HepG2 (cell line): ENCODE measurements around the gene SH2B2. TPM values are rescaled to one million over a fixed set of nuclear protein-coding genes. Genes with fewer than 3 reads are reported as not detected.

Experiments
- DRAP1 ChIP-seq: IDR thresholded peaks from 2 replicates; pipeline ENCODE4 v1.6.1; 2016; ENCODE audit warnings: missing genetic modification reagents, missing compliant biosample characterization
- MED8 ChIP-seq: sonication (generic); formaldehyde crosslinking; IDR thresholded peaks from 2 replicates; pipeline ENCODE4 v1.8.1; 2023; ENCODE audit warnings: mild to moderate bottlenecking, missing genetic modification reagents; ENCODE audit not compliant: insufficient replicate concordance
- MIER2 ChIP-seq: IDR thresholded peaks from 2 replicates; pipeline ENCODE4 v1.6.1; 2016; ENCODE audit warnings: missing biosample characterization, missing genetic modification reagents
- MLLT10 ChIP-seq: sonication (generic); formaldehyde crosslinking; IDR thresholded peaks from 2 replicates; pipeline ENCODE4 v1.4.0; 2020; ENCODE audit warnings: missing genetic modification reagents
- SIN3A ChIP-seq: IDR thresholded peaks from 2 replicates; pipeline ENCODE4 v1.6.1; 2011; ENCODE audit warnings: low read depth, mild to moderate bottlenecking, control low read depth, low read length, borderline replicate concordance
- ZBTB38 ChIP-seq: sonication (generic); formaldehyde crosslinking; IDR thresholded peaks from 2 replicates; pipeline ENCODE4 v1.5.1; 2020; ENCODE audit warnings: mild to moderate bottlenecking, missing genetic modification reagents
- ZNF225 ChIP-seq: sonication (generic); formaldehyde crosslinking; IDR thresholded peaks from 2 replicates; pipeline ENCODE4 v1.4.0; 2020; ENCODE audit warnings: mild to moderate bottlenecking, missing genetic modification reagents
- ZNF263 ChIP-seq: sonication (generic); formaldehyde crosslinking; IDR thresholded peaks from 2 replicates; pipeline ENCODE4 v1.4.0; 2020; ENCODE audit warnings: missing genetic modification reagents
- ZNF451 ChIP-seq: sonication (generic); formaldehyde crosslinking; IDR thresholded peaks from 2 replicates; pipeline ENCODE4 v1.5.0; 2020; ENCODE audit warnings: mild to moderate bottlenecking, missing genetic modification reagents
- ZNF563 ChIP-seq: sonication (generic); formaldehyde crosslinking; IDR thresholded peaks from 2 replicates; pipeline ENCODE4 v1.8.0; 2022; ENCODE audit warnings: mild to moderate bottlenecking, moderate library complexity, missing genetic modification reagents
- ZNF691 ChIP-seq: sonication (generic); formaldehyde crosslinking; IDR thresholded peaks from 2 replicates; pipeline ENCODE4 v1.4.0; 2020; ENCODE audit warnings: missing genetic modification reagents, low read depth, mild to moderate bottlenecking, borderline replicate concordance
- ZNF737 ChIP-seq: sonication (generic); formaldehyde crosslinking; IDR thresholded peaks from 2 replicates; pipeline ENCODE4 v1.5.0; 2020; ENCODE audit warnings: missing genetic modification reagents, mild to moderate bottlenecking, borderline replicate concordance
- ZNF747 ChIP-seq: sonication (generic); formaldehyde crosslinking; IDR thresholded peaks from 2 replicates; pipeline ENCODE4 v1.8.1; 2023; ENCODE audit warnings: missing genetic modification reagents, mild to moderate bottlenecking, borderline replicate concordance
- ZNF768 ChIP-seq: sonication (generic); formaldehyde crosslinking; IDR thresholded peaks from 2 replicates; pipeline ENCODE4 v1.4.0; 2020; ENCODE audit warnings: missing genetic modification reagents
- polyA plus RNA-seq, 8 experiments: library from polyadenylated mRNA; depleted of rRNA in 3 of 8; stranded (reverse) in 7 of 8; unstranded in 1 of 8; fragments of >200 nt; fragmentation: Illumina TruSeq in 4 of 8; extraction: Trizol in 4 of 8; gene quantifications; 2 replicates each; pipeline versions ENCODE4 v1.2.1 to v1.2.3, GENCODE V29; 2011 to 2016; ENCODE audit warnings: low read depth in 4 of 8, missing spikeins in 1 of 8, mixed read lengths in 1 of 8; ENCODE audit not compliant: insufficient read depth in 1 of 8
- total RNA-seq, 5 experiments: library from RNA; depleted of rRNA; stranded (reverse); fragments of >200 nt; fragmentation: Illumina TruSeq; extraction: Trizol; gene quantifications; 2 replicates each; pipeline ENCODE4 v1.2.3, GENCODE V29; 2016; ENCODE audit warnings: low read depth in 1 of 5
- TF ChIP-seq, protein P1 (sequence below): sonication (generic); formaldehyde crosslinking; IDR thresholded peaks from 2 replicates; pipeline ENCODE4 v1.4.0; 2020; ENCODE audit warnings: missing genetic modification reagents, borderline replicate concordance
- TF ChIP-seq, protein P2 (sequence below): sonication (generic); formaldehyde crosslinking; conservative IDR thresholded peaks from 2 replicates; pipeline ENCODE4 v1.4.0; 2020; ENCODE audit warnings: missing genetic modification reagents
- TF ChIP-seq, protein P3 (sequence below): sonication (generic); formaldehyde crosslinking; IDR thresholded peaks from 2 replicates; pipeline ENCODE4 v1.4.0; 2020; ENCODE audit warnings: missing genetic modification reagents
- TF ChIP-seq, protein P4 (sequence below): sonication (generic); formaldehyde crosslinking; IDR thresholded peaks from 2 replicates; pipeline ENCODE4 v1.5.0; 2020; ENCODE audit warnings: missing genetic modification reagents, mild to moderate bottlenecking, borderline replicate concordance

The SH2B2 gene
- total and polyA plus RNA-seq, 2 of the 13 experiments (the other 11 are each of a cell fraction or from before 2014, with no cell fraction given) = 0.46 to 1.3 TPM

- TF ChIP-seq, protein P1, sequence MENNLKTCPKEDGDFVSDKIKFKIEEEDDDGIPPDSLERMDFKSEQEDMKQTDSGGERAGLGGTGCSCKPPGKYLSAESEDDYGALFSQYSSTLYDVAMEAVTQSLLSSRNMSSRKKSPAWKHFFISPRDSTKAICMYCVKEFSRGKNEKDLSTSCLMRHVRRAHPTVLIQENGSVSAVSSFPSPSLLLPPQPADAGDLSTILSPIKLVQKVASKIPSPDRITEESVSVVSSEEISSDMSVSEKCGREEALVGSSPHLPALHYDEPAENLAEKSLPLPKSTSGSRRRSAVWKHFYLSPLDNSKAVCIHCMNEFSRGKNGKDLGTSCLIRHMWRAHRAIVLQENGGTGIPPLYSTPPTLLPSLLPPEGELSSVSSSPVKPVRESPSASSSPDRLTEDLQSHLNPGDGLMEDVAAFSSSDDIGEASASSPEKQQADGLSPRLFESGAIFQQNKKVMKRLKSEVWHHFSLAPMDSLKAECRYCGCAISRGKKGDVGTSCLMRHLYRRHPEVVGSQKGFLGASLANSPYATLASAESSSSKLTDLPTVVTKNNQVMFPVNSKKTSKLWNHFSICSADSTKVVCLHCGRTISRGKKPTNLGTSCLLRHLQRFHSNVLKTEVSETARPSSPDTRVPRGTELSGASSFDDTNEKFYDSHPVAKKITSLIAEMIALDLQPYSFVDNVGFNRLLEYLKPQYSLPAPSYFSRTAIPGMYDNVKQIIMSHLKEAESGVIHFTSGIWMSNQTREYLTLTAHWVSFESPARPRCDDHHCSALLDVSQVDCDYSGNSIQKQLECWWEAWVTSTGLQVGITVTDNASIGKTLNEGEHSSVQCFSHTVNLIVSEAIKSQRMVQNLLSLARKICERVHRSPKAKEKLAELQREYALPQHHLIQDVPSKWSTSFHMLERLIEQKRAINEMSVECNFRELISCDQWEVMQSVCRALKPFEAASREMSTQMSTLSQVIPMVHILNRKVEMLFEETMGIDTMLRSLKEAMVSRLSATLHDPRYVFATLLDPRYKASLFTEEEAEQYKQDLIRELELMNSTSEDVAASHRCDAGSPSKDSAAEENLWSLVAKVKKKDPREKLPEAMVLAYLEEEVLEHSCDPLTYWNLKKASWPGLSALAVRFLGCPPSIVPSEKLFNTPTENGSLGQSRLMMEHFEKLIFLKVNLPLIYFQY = 0 out of 2 replicates have a peak, but pooled peaks have one; percentile 31
- TF ChIP-seq ZNF451 (0 out of 2 replicates have a peak, but pooled peaks have one; percentile 56), ZNF563 (CRISPR knock-in tag) (no peak), ZNF263 (peak; percentile 53), ZBTB38 (CRISPR knock-in tag) (no peak), MLLT10 (no peak), MED8 (no peak), ZNF691 (peak; percentile 86; the same call in 1 of the 2 replicates), ZNF225 (0 out of 2 replicates have a peak, but pooled peaks have one; percentile 35), ZNF737 (no peak), ZNF747 (CRISPR knock-in tag) (0 out of 2 replicates have a peak, but pooled peaks have one; percentile 18), ZNF768 (CRISPR knock-in tag) (peak; percentile 59; the same call in 1 of the 2 replicates), DRAP1 (CRISPR knock-in tag) (peak; percentile 55; the same call in 1 of the 2 replicates), MIER2 (CRISPR knock-in tag) (0 out of 2 replicates have a peak, but pooled peaks have one; percentile 14), SIN3A (no peak)
- TF ChIP-seq, protein P2, sequence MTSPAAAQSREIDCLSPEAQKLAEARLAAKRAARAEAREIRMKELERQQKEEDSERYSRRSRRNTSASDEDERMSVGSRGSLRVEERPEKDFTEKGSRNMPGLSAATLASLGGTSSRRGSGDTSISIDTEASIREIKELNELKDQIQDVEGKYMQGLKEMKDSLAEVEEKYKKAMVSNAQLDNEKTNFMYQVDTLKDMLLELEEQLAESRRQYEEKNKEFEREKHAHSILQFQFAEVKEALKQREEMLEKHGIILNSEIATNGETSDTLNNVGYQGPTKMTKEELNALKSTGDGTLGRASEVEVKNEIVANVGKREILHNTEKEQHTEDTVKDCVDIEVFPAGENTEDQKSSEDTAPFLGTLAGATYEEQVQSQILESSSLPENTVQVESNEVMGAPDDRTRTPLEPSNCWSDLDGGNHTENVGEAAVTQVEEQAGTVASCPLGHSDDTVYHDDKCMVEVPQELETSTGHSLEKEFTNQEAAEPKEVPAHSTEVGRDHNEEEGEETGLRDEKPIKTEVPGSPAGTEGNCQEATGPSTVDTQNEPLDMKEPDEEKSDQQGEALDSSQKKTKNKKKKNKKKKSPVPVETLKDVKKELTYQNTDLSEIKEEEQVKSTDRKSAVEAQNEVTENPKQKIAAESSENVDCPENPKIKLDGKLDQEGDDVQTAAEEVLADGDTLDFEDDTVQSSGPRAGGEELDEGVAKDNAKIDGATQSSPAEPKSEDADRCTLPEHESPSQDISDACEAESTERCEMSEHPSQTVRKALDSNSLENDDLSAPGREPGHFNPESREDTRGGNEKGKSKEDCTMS (CRISPR knock-in tag) = no peak
- TF ChIP-seq, protein P3, sequence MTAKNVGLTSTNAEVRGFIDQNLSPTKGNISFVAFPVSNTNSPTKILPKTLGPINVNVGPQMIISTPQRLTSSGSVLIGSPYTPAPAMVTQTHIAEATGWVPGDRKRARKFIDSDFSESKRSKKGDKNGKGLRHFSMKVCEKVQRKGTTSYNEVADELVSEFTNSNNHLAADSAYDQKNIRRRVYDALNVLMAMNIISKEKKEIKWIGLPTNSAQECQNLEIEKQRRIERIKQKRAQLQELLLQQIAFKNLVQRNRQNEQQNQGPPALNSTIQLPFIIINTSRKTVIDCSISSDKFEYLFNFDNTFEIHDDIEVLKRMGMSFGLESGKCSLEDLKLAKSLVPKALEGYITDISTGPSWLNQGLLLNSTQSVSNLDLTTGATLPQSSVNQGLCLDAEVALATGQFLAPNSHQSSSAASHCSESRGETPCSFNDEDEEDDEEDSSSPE (CRISPR knock-in tag) = peak; percentile 48; the same call in 1 of the 2 replicates
- TF ChIP-seq, protein P4, sequence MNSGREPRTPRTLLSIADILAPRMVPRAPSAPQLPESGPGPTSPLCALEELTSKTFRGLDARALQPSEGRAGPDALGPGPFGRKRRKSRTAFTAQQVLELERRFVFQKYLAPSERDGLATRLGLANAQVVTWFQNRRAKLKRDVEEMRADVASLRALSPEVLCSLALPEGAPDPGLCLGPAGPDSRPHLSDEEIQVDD (CRISPR knock-in tag) = no peak
These were observed 12.6 kb upstream of the SH2B2 start (continued) for GRCh38 chr7:102273749-102274712.
